HG03432 (cell line): ENCODE measurements around the gene APOL1.
"Not testable (repeated sequence)": the region's sequence is repeated elsewhere in the genome, so short reads cannot be mapped to it uniquely, and the experiment has no call there.

Experiments
- ATAC-seq: cut with Tn5 transposase; IDR thresholded peaks from one replicate; pipeline ENCODE4 v1.9.1; 2021; ENCODE audit warnings: mild to moderate bottlenecking, moderate library complexity; ENCODE audit not compliant: unreplicated experiment

APOL1 gene

GRCh38 chr22:36290391-36291075 lies 37.6 kb downstream of the APOL1 start:
- not testable (repeated sequence) for ATAC-seq

- no peak for ATAC-seq
Observed at GRCh38 chr22:36291831-36292740, 39.2 kb downstream of the APOL1 start.

GRCh38 chr22:36292823-36293530 lies 40.0 kb downstream of the APOL1 start:
- ATAC-seq = no peak

GRCh38 chr22:36293606-36294292 lies 40.8 kb downstream of the APOL1 start:
- ATAC-seq = no peak

- no peak for ATAC-seq
Observed at GRCh38 chr22:36294293-36294620, 41.3 kb downstream of the APOL1 start.

GRCh38 chr22:36294801-36295200 lies 41.9 kb downstream of the APOL1 start:
- ATAC-seq = no peak

- ATAC-seq = no peak
Observed at GRCh38 chr22:36295247-36295646, 42.3 kb downstream of the APOL1 start.

GRCh38 chr22:36296690-36297089 lies 43.8 kb downstream of the APOL1 start:
- no peak for ATAC-seq

GRCh38 chr22:36297568-36297967 lies 44.6 kb downstream of the APOL1 start:
- ATAC-seq = no peak

GRCh38 chr22:36298118-36298517 lies 45.2 kb downstream of the APOL1 start:
- no peak for ATAC-seq

GRCh38 chr22:36298601-36299000 lies 45.7 kb downstream of the APOL1 start:
- ATAC-seq = no peak

- no peak for ATAC-seq
Observed at GRCh38 chr22:36299295-36299694, 46.4 kb downstream of the APOL1 start.

GRCh38 chr22:36299911-36300310 lies 47.0 kb downstream of the APOL1 start:
- no peak for ATAC-seq

- ATAC-seq = no peak
Observed at GRCh38 chr22:36300396-36301212, 47.7 kb downstream of the APOL1 start.

- ATAC-seq = no peak
Observed at GRCh38 chr22:36301384-36301828, 48.5 kb downstream of the APOL1 start.

GRCh38 chr22:36301851-36302250 lies 48.9 kb downstream of the APOL1 start:
- no peak for ATAC-seq

- ATAC-seq = no peak
Observed at GRCh38 chr22:36302439-36303114, 49.6 kb downstream of the APOL1 start.

GRCh38 chr22:36303115-36303467 lies 50.2 kb downstream of the APOL1 start:
- ATAC-seq = no peak

- no peak for ATAC-seq
Observed at GRCh38 chr22:36303874-36304273, 50.9 kb downstream of the APOL1 start.

GRCh38 chr22:36304429-36304828 lies 51.5 kb downstream of the APOL1 start:
- no peak for ATAC-seq
